Smooth muscle cell (in vitro differentiated cells): ENCODE results near the gene PRKN. TPM values are rescaled to one million over a fixed set of nuclear protein-coding genes. Genes with fewer than 3 reads are reported as not detected.

Experiments used
- DNase-seq: peaks from one replicate; lab custom pipeline; 2025; ENCODE audit not compliant: unreplicated experiment; lab: John Stamatoyannopoulos, UW
- H2AFZ ChIP-seq: fragments of 200-600 bp; sonication (generic); 2 replicates; pipeline ENCODE4 v1.6.0; 2016; ENCODE audit warnings: antibody characterized with exemption, low read depth, mild to moderate bottlenecking
- H3F3A ChIP-seq: fragments of 200-600 bp; sonication (generic); 2 replicates; pipeline ENCODE4 v1.6.0; 2017; ENCODE audit warnings: antibody characterized with exemption, low read depth
- H3K27ac ChIP-seq: fragments of 200-600 bp; sonication (generic); 2 replicates; pipeline ENCODE4 v1.5.1; 2016; ENCODE audit warnings: low read depth, mild to moderate bottlenecking
- H3K27me3 ChIP-seq: fragments of 200-600 bp; sonication (generic); 2 replicates; pipeline ENCODE4 v1.6.1; 2016; ENCODE audit warnings: low read depth, mild to moderate bottlenecking
- H3K36me3 ChIP-seq: fragments of 200-600 bp; sonication (generic); 2 replicates; pipeline ENCODE4 v1.5.1; 2016; ENCODE audit warnings: low read depth
- H3K4me1 ChIP-seq: fragments of 200-600 bp; sonication (generic); 2 replicates; pipeline ENCODE4 v1.5.1; 2016; ENCODE audit warnings: low read depth
- H3K4me2 ChIP-seq: fragments of 200-600 bp; sonication (generic); 2 replicates; pipeline ENCODE4 v1.6.0; 2016; ENCODE audit warnings: mild to moderate bottlenecking
- H3K4me3 ChIP-seq: fragments of 200-600 bp; sonication (generic); 2 replicates; pipeline ENCODE4 v1.5.1; 2016; ENCODE audit warnings: mild to moderate bottlenecking
- H3K79me2 ChIP-seq: fragments of 200-600 bp; sonication (generic); 2 replicates; pipeline ENCODE4 v1.6.0; 2016; ENCODE audit warnings: low read depth, mild to moderate bottlenecking
- H3K9ac ChIP-seq: fragments of 200-600 bp; sonication (generic); 2 replicates; pipeline ENCODE4 v1.6.0; 2016; ENCODE audit warnings: low read depth
- H3K9me3 ChIP-seq: fragments of 200-600 bp; sonication (generic); replicated peaks from 2 replicates; pipeline ENCODE4 v1.5.1; 2016; ENCODE audit warnings: low read depth
- H4K20me1 ChIP-seq: fragments of 200-600 bp; sonication (generic); 2 replicates; pipeline ENCODE4 v1.6.0; 2016; ENCODE audit warnings: low read depth
- WGBS: methylation state at CpG from one replicate; pipeline ENCODE4 v1.1.7; 2016; ENCODE audit warnings: low lambda C conversion rate; 5-methylcytosine and 5-hydroxymethylcytosine counted together
- polyA plus RNA-seq: library from polyadenylated mRNA; unstranded; fragments of >200 nt; fragmentation: Nextera tagmentation; extraction: Ambion mirVana; gene quantifications from 2 replicates; pipeline ENCODE4 v1.2.1, GENCODE V29; 2016
- total RNA-seq: library from RNA; depleted of rRNA; stranded (reverse); fragments of >200 nt; gene quantifications from 2 replicates; pipeline ENCODE4 v1.2.3, GENCODE V29; 2014
- TF ChIP-seq, protein P1 (sequence below): fragments of 200-600 bp; sonication (generic); IDR thresholded peaks from 2 replicates; pipeline ENCODE4 v1.5.1; 2017; ENCODE audit warnings: borderline replicate concordance, mild to moderate bottlenecking, antibody characterized with exemption; ENCODE audit not compliant: insufficient read depth, poor library complexity, severe bottlenecking

PRKN gene
- total and polyA plus RNA-seq, 2 experiments from 2014 or later, result 0.81 to 5.1 TPM

GRCh38 chr6:162596676-162597075 is 130.9 kb downstream of the PRKN start:
- H3F3A ChIP-seq, result no peaks in the 10 kb centered on the region
- no peaks in the 10 kb centered on the region for H3K79me2 ChIP-seq
- H3K4me1 ChIP-seq, result no peaks in the 10 kb centered on the region
- H2AFZ ChIP-seq, result no peak overlapping the region
- no peak for DNase-seq
- H3K27me3 ChIP-seq, result no peaks in the 10 kb centered on the region
- no peaks in the 10 kb centered on the region for H3K9me3 ChIP-seq
- TF ChIP-seq, protein P1, sequence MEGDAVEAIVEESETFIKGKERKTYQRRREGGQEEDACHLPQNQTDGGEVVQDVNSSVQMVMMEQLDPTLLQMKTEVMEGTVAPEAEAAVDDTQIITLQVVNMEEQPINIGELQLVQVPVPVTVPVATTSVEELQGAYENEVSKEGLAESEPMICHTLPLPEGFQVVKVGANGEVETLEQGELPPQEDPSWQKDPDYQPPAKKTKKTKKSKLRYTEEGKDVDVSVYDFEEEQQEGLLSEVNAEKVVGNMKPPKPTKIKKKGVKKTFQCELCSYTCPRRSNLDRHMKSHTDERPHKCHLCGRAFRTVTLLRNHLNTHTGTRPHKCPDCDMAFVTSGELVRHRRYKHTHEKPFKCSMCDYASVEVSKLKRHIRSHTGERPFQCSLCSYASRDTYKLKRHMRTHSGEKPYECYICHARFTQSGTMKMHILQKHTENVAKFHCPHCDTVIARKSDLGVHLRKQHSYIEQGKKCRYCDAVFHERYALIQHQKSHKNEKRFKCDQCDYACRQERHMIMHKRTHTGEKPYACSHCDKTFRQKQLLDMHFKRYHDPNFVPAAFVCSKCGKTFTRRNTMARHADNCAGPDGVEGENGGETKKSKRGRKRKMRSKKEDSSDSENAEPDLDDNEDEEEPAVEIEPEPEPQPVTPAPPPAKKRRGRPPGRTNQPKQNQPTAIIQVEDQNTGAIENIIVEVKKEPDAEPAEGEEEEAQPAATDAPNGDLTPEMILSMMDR, result no peak
- no peak overlapping the region for H3K4me2 ChIP-seq
- H4K20me1 ChIP-seq, result no peaks in the 10 kb centered on the region
- no peak overlapping the region for H3K9ac ChIP-seq
- 96% methylated on average over 5 of the region's 5 CpGs for WGBS
- H3K27ac ChIP-seq, result no peak overlapping the region
- H3K36me3 ChIP-seq, result no peaks in the 10 kb centered on the region
- no peak overlapping the region for H3K4me3 ChIP-seq

- Histone ChIP-seq H3F3A (no peaks in the 10 kb centered on the region), H3K27me3 (no peaks in the 10 kb centered on the region), H3K27ac (no peak overlapping the region), H2AFZ (no peak overlapping the region), H3K4me3 (no peak overlapping the region), H4K20me1 (no peaks in the 10 kb centered on the region), H3K9me3 (no peaks in the 10 kb centered on the region), H3K4me2 (no peak overlapping the region), H3K4me1 (no peaks in the 10 kb centered on the region), H3K79me2 (no peaks in the 10 kb centered on the region), H3K9ac (no peak overlapping the region), H3K36me3 (no peaks in the 10 kb centered on the region)
- no peak for DNase-seq
- TF ChIP-seq, protein P1, result no peak
Measured at GRCh38 chr6:162591517-162591916, 136.0 kb downstream of the PRKN start.

- TF ChIP-seq, protein P1, result no peak
- Histone ChIP-seq H3K27ac (no peak overlapping the region), H3K4me3 (no peak overlapping the region), H3K36me3 (no peaks in the 10 kb centered on the region), H3F3A (no peaks in the 10 kb centered on the region), H3K4me2 (no peak overlapping the region), H4K20me1 (no peaks in the 10 kb centered on the region), H3K27me3 (no peaks in the 10 kb centered on the region), H3K9me3 (no peaks in the 10 kb centered on the region), H3K79me2 (no peaks in the 10 kb centered on the region), H3K4me1 (no peaks in the 10 kb centered on the region), H3K9ac (no peak overlapping the region), H2AFZ (no peak overlapping the region)
- WGBS, result 82% methylated on average over 3 of the region's 3 CpGs
- no peak for DNase-seq
Measured at GRCh38 chr6:162581988-162582780, 145.4 kb downstream of the PRKN start.

DNA sequence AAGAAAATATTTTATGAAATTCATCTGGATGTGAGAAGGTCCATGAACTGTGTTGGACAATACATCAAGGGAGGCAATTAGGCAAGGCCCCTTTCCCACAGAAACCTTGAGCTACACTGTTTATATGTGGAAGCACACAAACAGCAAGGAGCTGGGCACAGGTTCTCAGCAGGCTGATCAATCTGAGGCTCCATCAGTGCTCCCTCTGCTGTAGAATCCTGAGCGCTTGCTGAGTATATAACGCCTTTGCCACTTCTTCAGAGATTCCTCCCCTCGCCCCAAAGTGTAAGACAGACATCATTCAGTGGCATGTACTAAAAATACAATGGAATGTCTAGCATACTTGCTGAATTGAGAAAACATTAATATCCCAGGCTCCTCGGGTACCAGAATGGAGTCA is 146.9 kb downstream of the PRKN start:
- WGBS, result 79% methylated on average over 4 of the region's 4 CpGs
- TF ChIP-seq, protein P1, result no peak
- no peaks in the 10 kb centered on the region for H3K4me1 ChIP-seq
- no peaks in the 10 kb centered on the region for H4K20me1 ChIP-seq
- H3K36me3 ChIP-seq, result no peaks in the 10 kb centered on the region
- no peaks in the 10 kb centered on the region for H3K27me3 ChIP-seq
- H3F3A ChIP-seq, result no peaks in the 10 kb centered on the region
- no peaks in the 10 kb centered on the region for H3K79me2 ChIP-seq
- H2AFZ ChIP-seq, result no peak overlapping the region
- DNase-seq, result no peak
- no peak overlapping the region for H3K4me2 ChIP-seq
- H3K9ac ChIP-seq, result no peak overlapping the region
- no peaks in the 10 kb centered on the region for H3K9me3 ChIP-seq
- no peak overlapping the region for H3K27ac ChIP-seq
- no peak overlapping the region for H3K4me3 ChIP-seq
